Tibial nerve (tissue), 4 donors: ENCODE results near the gene TNFRSF19. TPM values are rescaled to one million over a fixed set of nuclear protein-coding genes. Genes with fewer than 3 reads are reported as not detected.

Experiments
- DNase-seq, 2 donors: peaks; one replicate each; pipeline ENCODE4 v3.0.0-alpha.2; 2019; ENCODE audit warnings: low spot score in 2 of 2
- H3K27ac ChIP-seq, 4 donors: fragments of 200-600 bp; sonication (generic) in 3 of 4; one replicate each; pipeline ENCODE4 v1.5.1; 2017 to 2019; ENCODE audit warnings: mild to moderate bottlenecking in 1 of 4
- H3K27me3 ChIP-seq, 2 donors: fragments of 200-600 bp; sonication (generic) in 1 of 2; one replicate each; pipeline versions ENCODE4 v1.5.1 to v1.6.0; 2017 to 2019
- H3K36me3 ChIP-seq, 3 donors: fragments of 200-600 bp; sonication (generic); one replicate each; pipeline ENCODE4 v1.5.1; 2018 to 2019
- H3K4me1 ChIP-seq, 4 donors: fragments of 200-600 bp; sonication (generic) in 3 of 4; one replicate each; pipeline ENCODE4 v1.5.1; 2017 to 2019
- H3K4me3 ChIP-seq, 4 donors: fragments of 200-600 bp; sonication (generic) in 3 of 4; one replicate each; pipeline ENCODE4 v1.5.1; 2017 to 2019; ENCODE audit warnings: mild to moderate bottlenecking in 1 of 4, moderate library complexity in 1 of 4
- H3K9me3 ChIP-seq, 4 donors: fragments of 200-600 bp; sonication (generic) in 3 of 4; one replicate each; pipeline ENCODE4 v1.5.1; 2017 to 2019
- EP300 ChIP-seq, 2 donors: sonication (generic); formaldehyde crosslinking; IDR thresholded peaks; one replicate each; pipeline ENCODE4 v1.6.1; 2017; ENCODE audit warnings: antibody characterized with exemption in 2 of 2, mild to moderate bottlenecking in 1 of 2
- POLR2A ChIP-seq, 2 donors: fragments of 450-650 bp; IDR thresholded peaks; one replicate each; pipeline ENCODE4 v1.6.1; 2017; ENCODE audit warnings: antibody characterized with exemption in 2 of 2, mild to moderate bottlenecking in 2 of 2, moderate library complexity in 2 of 2
- WGBS, 2 donors: methylation state at CpG; one replicate each; pipeline ENCODE4 v1.1.5; 2018; 5-methylcytosine and 5-hydroxymethylcytosine counted together
- total RNA-seq, 4 donors: library from RNA; depleted of rRNA; stranded (reverse); fragments of >200 nt; gene quantifications; one replicate each; pipeline ENCODE4 v1.1.0, GENCODE V29; 2016
- TF ChIP-seq, protein P1 (sequence below), 5 experiments: fragments of 200-600 bp in 3 of 5; fragments of 450-650 bp in 2 of 5; sonication (generic) in 3 of 5; IDR thresholded peaks; one replicate each; pipeline ENCODE4 v1.5.1; 2016 to 2019; ENCODE audit warnings: antibody characterized with exemption in 5 of 5, mild to moderate bottlenecking in 3 of 5, moderate library complexity in 2 of 5

TNFRSF19 gene
- total RNA-seq, 4 donors from 2014 or later = 10.7 to 24.3 (median 20.3) TPM

DNA sequence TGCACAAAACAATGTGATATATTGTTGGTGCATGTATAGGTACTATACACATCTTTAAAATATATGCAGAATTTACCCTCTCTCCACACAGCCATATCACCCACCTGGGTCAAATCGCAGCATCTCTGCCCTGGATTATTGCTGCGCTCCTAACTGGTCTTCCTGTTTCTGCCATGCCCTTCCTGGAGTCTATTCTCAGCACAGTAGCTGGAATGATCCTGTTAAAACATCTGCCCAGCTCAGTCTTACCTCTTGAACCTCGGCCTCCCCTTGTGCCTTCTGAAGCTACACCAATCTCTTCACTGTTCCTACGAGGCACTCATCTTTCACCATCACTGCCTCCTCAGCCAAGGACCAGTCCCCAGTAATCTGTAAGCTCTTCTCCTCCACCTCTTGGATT lies 25.5 kb upstream of the TNFRSF19 start:
- H3K27me3 ChIP-seq = no peaks in the 10 kb centered on the region
- WGBS, 2 donors = 81 to 82% methylated on average over 4 of the region's 4 CpGs
- no peak overlapping the region for H3K4me3 ChIP-seq
- H3K27ac ChIP-seq = no peak overlapping the region
- no peak for DNase-seq
- H3K36me3 ChIP-seq = no peaks in the 10 kb centered on the region
- TF ChIP-seq EP300 (IDR thresholded peaks at IDR 0.05) (no peak), POLR2A (IDR thresholded peaks at IDR 0.05) (no peak)
- TF ChIP-seq, protein P1, sequence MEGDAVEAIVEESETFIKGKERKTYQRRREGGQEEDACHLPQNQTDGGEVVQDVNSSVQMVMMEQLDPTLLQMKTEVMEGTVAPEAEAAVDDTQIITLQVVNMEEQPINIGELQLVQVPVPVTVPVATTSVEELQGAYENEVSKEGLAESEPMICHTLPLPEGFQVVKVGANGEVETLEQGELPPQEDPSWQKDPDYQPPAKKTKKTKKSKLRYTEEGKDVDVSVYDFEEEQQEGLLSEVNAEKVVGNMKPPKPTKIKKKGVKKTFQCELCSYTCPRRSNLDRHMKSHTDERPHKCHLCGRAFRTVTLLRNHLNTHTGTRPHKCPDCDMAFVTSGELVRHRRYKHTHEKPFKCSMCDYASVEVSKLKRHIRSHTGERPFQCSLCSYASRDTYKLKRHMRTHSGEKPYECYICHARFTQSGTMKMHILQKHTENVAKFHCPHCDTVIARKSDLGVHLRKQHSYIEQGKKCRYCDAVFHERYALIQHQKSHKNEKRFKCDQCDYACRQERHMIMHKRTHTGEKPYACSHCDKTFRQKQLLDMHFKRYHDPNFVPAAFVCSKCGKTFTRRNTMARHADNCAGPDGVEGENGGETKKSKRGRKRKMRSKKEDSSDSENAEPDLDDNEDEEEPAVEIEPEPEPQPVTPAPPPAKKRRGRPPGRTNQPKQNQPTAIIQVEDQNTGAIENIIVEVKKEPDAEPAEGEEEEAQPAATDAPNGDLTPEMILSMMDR (IDR thresholded peaks at IDR 0.05) = no peak
- H3K4me1 ChIP-seq = no peaks in the 10 kb centered on the region
- H3K9me3 ChIP-seq = no peaks in the 10 kb centered on the region

DNA sequence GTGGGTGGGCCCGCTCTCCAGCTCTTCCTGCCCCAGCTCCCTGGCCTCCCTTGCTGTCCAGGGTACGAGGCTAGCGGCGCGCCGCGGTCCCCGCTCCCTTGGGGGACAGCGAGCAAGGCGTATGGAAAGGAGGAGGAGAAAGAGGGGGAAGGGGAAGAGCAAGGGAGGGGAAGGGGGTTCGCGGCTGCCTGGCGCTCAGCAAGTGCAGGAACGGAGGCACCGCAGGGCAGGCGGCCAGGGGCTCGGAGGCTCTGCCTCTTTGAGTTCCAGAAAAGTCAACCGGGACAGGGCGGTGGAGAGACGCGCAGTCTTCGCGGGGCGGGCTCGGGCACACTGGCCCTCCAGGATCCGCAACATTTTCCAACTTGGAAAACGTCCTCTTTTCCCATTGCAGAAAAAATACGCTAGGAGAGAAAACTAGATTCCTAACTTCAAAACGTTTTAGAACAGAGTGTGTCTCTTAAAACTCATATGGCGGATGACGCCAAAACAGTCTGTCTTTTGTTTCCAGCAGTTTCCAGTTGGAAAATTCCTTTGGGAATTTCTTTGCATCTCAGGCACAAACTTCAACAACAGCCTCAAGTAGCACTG lies 23.1 kb upstream of the TNFRSF19 start:
- peak in 1 of 2 donors; percentile 42 for TF ChIP-seq EP300 (IDR thresholded peaks at IDR 0.05)
- TF ChIP-seq, protein P1 (IDR thresholded peaks at IDR 0.05) = no peak
- no peaks in the 10 kb centered on the region for H3K27me3 ChIP-seq
- peak overlapping the region; percentile 31 to 57 (median 38) for H3K4me3 ChIP-seq
- peak in 1 of 2 donors; percentile 27 for DNase-seq
- 2 to 11% methylated on average over 31 of the region's 31 CpGs for WGBS, 2 donors
- H3K4me1 ChIP-seq = no peaks in the 10 kb centered on the region
- H3K27ac ChIP-seq = peak overlapping the region; percentile 41 to 90 (median 69)
- no peaks in the 10 kb centered on the region for H3K36me3 ChIP-seq
- H3K9me3 ChIP-seq = no peaks in the 10 kb centered on the region

DNA sequence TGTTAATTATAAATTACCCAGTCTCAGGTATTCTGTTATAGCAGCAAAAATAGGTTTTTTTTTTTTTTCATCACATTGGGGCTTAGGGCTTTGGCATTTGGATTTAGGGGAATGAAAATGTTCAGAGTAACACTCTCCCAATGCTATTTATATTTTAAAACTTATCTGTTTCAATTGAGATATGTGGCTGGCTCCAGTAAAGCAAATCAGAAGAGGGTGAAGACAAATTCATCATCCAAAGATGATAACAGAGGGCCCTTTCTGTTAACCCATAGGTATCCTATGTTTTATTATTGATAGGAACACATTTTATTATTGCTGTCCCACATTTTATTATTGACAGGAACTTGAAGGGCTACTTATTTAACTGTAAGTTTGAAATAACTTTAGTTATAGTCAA lies 20.5 kb upstream of the TNFRSF19 start:
- DNase-seq = no peak

GRCh38 chr13:23550163-23550562 lies 20.0 kb upstream of the TNFRSF19 start:
- H3K27me3 ChIP-seq = no peaks in the 10 kb centered on the region
- no peaks in the 10 kb centered on the region for H3K4me1 ChIP-seq
- H3K9me3 ChIP-seq = no peaks in the 10 kb centered on the region
- TF ChIP-seq POLR2A (IDR thresholded peaks at IDR 0.05) (no peak), EP300 (IDR thresholded peaks at IDR 0.05) (no peak)
- TF ChIP-seq, protein P1 (IDR thresholded peaks at IDR 0.05) = no peak
- H3K27ac ChIP-seq = no peak overlapping the region
- no peak overlapping the region for H3K4me3 ChIP-seq
- no peak for DNase-seq
- WGBS, 2 donors = 73 to 93% methylated on average over 1 of the region's 1 CpG
- no peaks in the 10 kb centered on the region for H3K36me3 ChIP-seq

More for the DNA sequence above, 20.5 kb upstream of the TNFRSF19 start:
- Histone ChIP-seq H3K36me3 (no peaks in the 10 kb centered on the region), H3K9me3 (no peaks in the 10 kb centered on the region), H3K27me3 (no peaks in the 10 kb centered on the region), H3K27ac (no peak overlapping the region), H3K4me3 (no peak overlapping the region), H3K4me1 (no peaks in the 10 kb centered on the region)
- TF ChIP-seq EP300 (IDR thresholded peaks at IDR 0.05) = no peak
- TF ChIP-seq POLR2A (IDR thresholded peaks at IDR 0.05) = no peak
- TF ChIP-seq, protein P1 (IDR thresholded peaks at IDR 0.05) = no peak

- Histone ChIP-seq H3K4me3 (no peak overlapping the region), H3K27me3 (no peaks in the 10 kb centered on the region), H3K9me3 (no peaks in the 10 kb centered on the region), H3K27ac (peak overlapping the region in 1 of 4 donors; percentile 55), H3K4me1 (no peaks in the 10 kb centered on the region), H3K36me3 (no peaks in the 10 kb centered on the region)
- 63 to 65% methylated on average over 4 of the region's 4 CpGs for WGBS, 2 donors
- no peak for DNase-seq
- TF ChIP-seq POLR2A (IDR thresholded peaks at IDR 0.05) (no peak), EP300 (IDR thresholded peaks at IDR 0.05) (no peak)
- TF ChIP-seq, protein P1 (IDR thresholded peaks at IDR 0.05) = no peak
Observed at GRCh38 chr13:23551213-23552008, 18.8 kb upstream of the TNFRSF19 start.
